ENCODE measurements around the gene DDX51. TPM values are rescaled to one million over a fixed set of nuclear protein-coding genes. Genes with fewer than 3 reads are reported as not detected.
"Not testable (repeated sequence)": the region's sequence is repeated elsewhere in the genome, so short reads cannot be mapped to it uniquely, and the experiment has no call there.

The DDX51 gene
- total and polyA plus RNA-seq, 5 donors from 2014 or later, result 4.8 to 41.2 (median 6.8) TPM

GRCh38 chr12:132141976-132142678 is 2.0 kb downstream of the DDX51 start:
- no peak for DNase-seq
- no peak overlapping the region for H3K4me3 ChIP-seq (ENCODE audit: low read depth, low read length)

GRCh38 chr12:132140918-132141841 is 2.9 kb downstream of the DDX51 start:
- Histone ChIP-seq H3K4me1 (ENCODE audit: control insufficient read depth, insufficient read depth, low read length, poor library complexity, severe bottlenecking) (peaks cover 27% of the 10 kb centered on the region), H3K9me3 (ENCODE audit: control insufficient read depth in 2 of 2, low read length in 2 of 2) (no peaks in the 10 kb centered on the region), H3K36me3 (ENCODE audit: control insufficient read depth, insufficient read depth, low read length) (peaks cover 35% of the 10 kb centered on the region), H3K27ac (ENCODE audit: insufficient read depth, low read length, poor library complexity, severe bottlenecking) (no peak overlapping the region), H3K27me3 (ENCODE audit: control insufficient read depth, insufficient read depth, low read length) (no peaks in the 10 kb centered on the region), H3K4me3 (ENCODE audit: low read depth, low read length) (no peak overlapping the region)
- peak overlapping the region in 2 of 4 donors; percentile 38 to 39 for H3K4me3 Mint-ChIP-seq
- H3K9me3 Mint-ChIP-seq, result no peaks in the 10 kb centered on the region
- peaks cover 5% of the 10 kb centered on the region for H3K27me3 Mint-ChIP-seq
- H3K36me3 Mint-ChIP-seq, result peaks cover 11% of the 10 kb centered on the region
- H3K27ac Mint-ChIP-seq, result no peak overlapping the region
- no peak for DNase-seq
- ATAC-seq (ENCODE audit: low read depth in 2 of 2), result no peak
- peaks cover 0 to 26% (median 8%) of the 10 kb centered on the region in 4 donors for H3K4me1 Mint-ChIP-seq

More at GRCh38 chr12:132141976-132142678, 2.0 kb downstream of the DDX51 start:
- H3K36me3 Mint-ChIP-seq, result peaks cover 11% of the 10 kb centered on the region
- no peaks in the 10 kb centered on the region for H3K9me3 ChIP-seq (ENCODE audit: control insufficient read depth in 2 of 2, low read length in 2 of 2)
- no peaks in the 10 kb centered on the region for H3K9me3 Mint-ChIP-seq
- H3K4me1 ChIP-seq (ENCODE audit: control insufficient read depth, insufficient read depth, low read length, poor library complexity, severe bottlenecking), result peaks cover 31% of the 10 kb centered on the region
- H3K27me3 ChIP-seq (ENCODE audit: control insufficient read depth, insufficient read depth, low read length), result no peaks in the 10 kb centered on the region
- peaks cover 35% of the 10 kb centered on the region for H3K36me3 ChIP-seq (ENCODE audit: control insufficient read depth, insufficient read depth, low read length)
- peak overlapping the region; percentile 52 to 90 (median 70) for H3K4me3 Mint-ChIP-seq
- H3K27ac ChIP-seq (ENCODE audit: insufficient read depth, low read length, poor library complexity, severe bottlenecking), result no peak overlapping the region
- peaks cover 0 to 35% (median 12%) of the 10 kb centered on the region in 4 donors for H3K4me1 Mint-ChIP-seq
- peaks cover 5% of the 10 kb centered on the region for H3K27me3 Mint-ChIP-seq
- H3K27ac Mint-ChIP-seq, result no peak overlapping the region
- no peak for ATAC-seq (ENCODE audit: low read depth in 2 of 2)

GRCh38 chr12:132140501-132140900 is 3.6 kb downstream of the DDX51 start:
- Mint-ChIP-seq H3K27ac (no peak overlapping the region), H3K27me3 (peaks cover 5% of the 10 kb centered on the region), H3K4me1 (peaks cover 0 to 19% (median 7%) of the 10 kb centered on the region in 4 donors), H3K9me3 (no peaks in the 10 kb centered on the region), H3K36me3 (peaks cover 11% of the 10 kb centered on the region), H3K4me3 (peak overlapping the region in 2 of 4 donors; percentile 35 to 43)
- Histone ChIP-seq H3K4me3 (ENCODE audit: low read depth, low read length) (no peak overlapping the region), H3K27ac (ENCODE audit: insufficient read depth, low read length, poor library complexity, severe bottlenecking) (no peak overlapping the region), H3K36me3 (ENCODE audit: control insufficient read depth, insufficient read depth, low read length) (peaks cover 35% of the 10 kb centered on the region), H3K9me3 (ENCODE audit: control insufficient read depth in 2 of 2, low read length in 2 of 2) (no peaks in the 10 kb centered on the region), H3K27me3 (ENCODE audit: control insufficient read depth, insufficient read depth, low read length) (no peaks in the 10 kb centered on the region), H3K4me1 (ENCODE audit: control insufficient read depth, insufficient read depth, low read length, poor library complexity, severe bottlenecking) (peaks cover 21% of the 10 kb centered on the region)
- DNase-seq, result no peak
- no peak for ATAC-seq (ENCODE audit: low read depth in 2 of 2)

- ATAC-seq (ENCODE audit: low read depth in 2 of 2) (no peak), DNase-seq (no peak)
- Mint-ChIP-seq H3K9me3 (no peaks in the 10 kb centered on the region), H3K36me3 (peaks cover 11% of the 10 kb centered on the region), H3K4me1 (peaks cover 0 to 13% (median 7%) of the 10 kb centered on the region in 4 donors), H3K27me3 (peaks cover 5% of the 10 kb centered on the region), H3K4me3 (peak overlapping the region in 3 of 4 donors; percentile 35 to 54 (median 44)), H3K27ac (no peak overlapping the region)
- Histone ChIP-seq H3K27me3 (ENCODE audit: control insufficient read depth, insufficient read depth, low read length) (no peaks in the 10 kb centered on the region), H3K4me3 (ENCODE audit: low read depth, low read length) (no peak overlapping the region), H3K27ac (ENCODE audit: insufficient read depth, low read length, poor library complexity, severe bottlenecking) (no peak overlapping the region), H3K9me3 (ENCODE audit: control insufficient read depth in 2 of 2, low read length in 2 of 2) (no peaks in the 10 kb centered on the region), H3K4me1 (ENCODE audit: control insufficient read depth, insufficient read depth, low read length, poor library complexity, severe bottlenecking) (peaks cover 15% of the 10 kb centered on the region), H3K36me3 (ENCODE audit: control insufficient read depth, insufficient read depth, low read length) (peaks cover 35% of the 10 kb centered on the region)
These were observed 4.2 kb downstream of the DDX51 start for GRCh38 chr12:132139912-132140311.

GRCh38 chr12:132138941-132139871 is 4.9 kb downstream of the DDX51 start:
- Mint-ChIP-seq H3K27ac (no peak overlapping the region), H3K27me3 (peaks cover 3% of the 10 kb centered on the region), H3K9me3 (no peaks in the 10 kb centered on the region), H3K4me3 (peak overlapping the region in 2 of 4 donors; percentile 44 to 54), H3K36me3 (peaks cover 11% of the 10 kb centered on the region), H3K4me1 (peaks cover 0 to 8% (median 5%) of the 10 kb centered on the region in 4 donors)
- Histone ChIP-seq H3K27ac (ENCODE audit: insufficient read depth, low read length, poor library complexity, severe bottlenecking) (no peak overlapping the region), H3K27me3 (ENCODE audit: control insufficient read depth, insufficient read depth, low read length) (no peaks in the 10 kb centered on the region), H3K9me3 (ENCODE audit: control insufficient read depth in 2 of 2, low read length in 2 of 2) (no peaks in the 10 kb centered on the region), H3K4me3 (ENCODE audit: low read depth, low read length) (no peak overlapping the region), H3K4me1 (ENCODE audit: control insufficient read depth, insufficient read depth, low read length, poor library complexity, severe bottlenecking) (peaks cover 12% of the 10 kb centered on the region), H3K36me3 (ENCODE audit: control insufficient read depth, insufficient read depth, low read length) (peaks cover 35% of the 10 kb centered on the region)
- DNase-seq (no peak), ATAC-seq (ENCODE audit: low read depth in 2 of 2) (no peak)

- ATAC-seq (ENCODE audit: low read depth in 2 of 2) (no peak), DNase-seq (no peak)
- no peaks in the 10 kb centered on the region for H3K9me3 ChIP-seq (ENCODE audit: control insufficient read depth in 2 of 2, low read length in 2 of 2)
- peaks cover 11% of the 10 kb centered on the region for H3K36me3 Mint-ChIP-seq
- H3K27me3 Mint-ChIP-seq, result no peaks in the 10 kb centered on the region
- peak overlapping the region in 1 of 4 donors; percentile 25 for H3K4me3 Mint-ChIP-seq
- peaks cover 2% of the 10 kb centered on the region for H3K4me1 ChIP-seq (ENCODE audit: control insufficient read depth, insufficient read depth, low read length, poor library complexity, severe bottlenecking)
- no peaks in the 10 kb centered on the region for H3K4me1 Mint-ChIP-seq
- no peaks in the 10 kb centered on the region for H3K27me3 ChIP-seq (ENCODE audit: control insufficient read depth, insufficient read depth, low read length)
- H3K36me3 ChIP-seq (ENCODE audit: control insufficient read depth, insufficient read depth, low read length), result peaks cover 35% of the 10 kb centered on the region
- H3K9me3 Mint-ChIP-seq, result no peaks in the 10 kb centered on the region
- no peak overlapping the region for H3K4me3 ChIP-seq (ENCODE audit: low read depth, low read length)
- H3K27ac Mint-ChIP-seq, result peak overlapping the region in 1 of 3 donors; percentile 86
- H3K27ac ChIP-seq (ENCODE audit: insufficient read depth, low read length, poor library complexity, severe bottlenecking), result no peak overlapping the region
These were observed 6.5 kb downstream of the DDX51 start for GRCh38 chr12:132137483-132138125.

GRCh38 chr12:132136226-132136625 is 7.9 kb downstream of the DDX51 start:
- H3K27ac ChIP-seq (ENCODE audit: insufficient read depth, low read length, poor library complexity, severe bottlenecking); H3K27me3 Mint-ChIP-seq; H3K4me3 Mint-ChIP-seq; H3K4me3 ChIP-seq (ENCODE audit: low read depth, low read length); H3K27me3 ChIP-seq (ENCODE audit: control insufficient read depth, insufficient read depth, low read length); H3K9me3 ChIP-seq (ENCODE audit: control insufficient read depth in 2 of 2, low read length in 2 of 2); ATAC-seq (ENCODE audit: low read depth in 2 of 2); H3K4me1 ChIP-seq (ENCODE audit: control insufficient read depth, insufficient read depth, low read length, poor library complexity, severe bottlenecking); H3K4me1 Mint-ChIP-seq; DNase-seq; H3K9me3 Mint-ChIP-seq; H3K27ac Mint-ChIP-seq: not testable (repeated sequence)
- H3K36me3 ChIP-seq (ENCODE audit: control insufficient read depth, insufficient read depth, low read length), result peaks cover 26% of the 10 kb centered on the region
- H3K36me3 Mint-ChIP-seq, result peaks cover 11% of the 10 kb centered on the region
